Activated naive CD8-positive, alpha-beta T cell treated with anti-CD3 and anti-CD28 coated beads, Interleukin-2, amount 10 ng/mL, durations not matched to agents 7 days and 5 days (primary cell): ENCODE measurements around the gene TUSC2. TPM values are rescaled to one million over a fixed set of nuclear protein-coding genes. Genes with fewer than 3 reads are reported as not detected.
"Not testable (repeated sequence)": the region's sequence is repeated elsewhere in the genome, so short reads cannot be mapped to it uniquely, and the experiment has no call there.

Experiments
- ATAC-seq: fragments of 150-1000 bp; cut with Tn5 transposase; one replicate; pipeline ENCODE4 v1.10.0; 2021; ENCODE audit warnings: low read depth, moderate library complexity
- POLR2A ChIA-PET: fragments of 350-600 bp; sonication (Branson Sonifier 250); formaldehyde crosslinking; loops from one replicate; lab custom pipeline; 2021; ENCODE audit warnings: antibody characterized with exemption; lab: Charles Lee
- DNase-seq: peaks from one replicate; pipeline ENCODE4 v3.0.0; 2021
- H3K27ac Mint-ChIP-seq: one replicate; pipeline ENCODE4 v1.8.0; 2022; ENCODE audit warnings: mild to moderate bottlenecking, mixed read lengths
- H3K27me3 Mint-ChIP-seq: one replicate; pipeline ENCODE4 v1.8.0; 2022; ENCODE audit warnings: mild to moderate bottlenecking, moderate library complexity, mixed read lengths
- H3K36me3 Mint-ChIP-seq: one replicate; pipeline ENCODE4 v1.8.0; 2021; ENCODE audit warnings: mild to moderate bottlenecking, mixed read lengths
- H3K4me1 Mint-ChIP-seq: one replicate; pipeline ENCODE4 v1.8.0; 2021; ENCODE audit warnings: mixed read lengths
- H3K4me3 Mint-ChIP-seq: one replicate; pipeline ENCODE4 v1.8.0; 2022; ENCODE audit warnings: mild to moderate bottlenecking, moderate library complexity, mixed read lengths
- H3K9me3 Mint-ChIP-seq: one replicate; pipeline ENCODE4 v1.8.0; 2021; ENCODE audit warnings: mixed read lengths
- total RNA-seq, 2 experiments: library from RNA; stranded (reverse); gene quantifications; one replicate each; pipeline ENCODE4 v1.2.3, GENCODE V29; 2021

Gene TUSC2
- total RNA-seq, 2 experiments from 2014 or later, result 20.2 to 20.8 TPM

DNA sequence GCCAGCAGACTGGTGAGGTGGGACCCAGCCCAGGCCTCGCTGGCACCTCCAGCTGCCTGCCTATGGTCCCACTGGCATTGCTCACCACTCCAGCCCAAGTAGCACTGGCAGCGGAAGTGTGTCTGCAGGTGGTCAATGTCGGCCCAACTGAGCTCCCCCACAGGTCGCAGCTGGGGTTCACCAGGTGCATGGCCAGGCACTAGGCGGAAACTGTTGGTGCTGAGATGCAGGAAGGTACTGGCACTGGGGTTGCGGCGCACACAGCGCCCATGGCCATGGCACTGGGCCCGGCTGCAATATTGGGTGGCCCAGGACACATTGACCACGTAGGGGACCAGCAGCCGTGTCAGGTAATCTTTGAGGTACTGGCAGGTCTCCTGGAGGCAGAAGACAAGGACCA is 9.9 kb downstream of the TUSC2 start:
- H3K27ac Mint-ChIP-seq, result no peak overlapping the region
- no peak overlapping the region for H3K4me3 Mint-ChIP-seq
- peaks cover 6% of the 10 kb centered on the region for H3K36me3 Mint-ChIP-seq
- POLR2A ChIA-PET, result interaction anchor here (0.5 to 1.6 kb wide), 4 partner anchors 10 to 309 kb away, joined by 3 to 5 read pairs (median 4); partner anchors contain the start of genes CYB561D2, NPRL2 and TUSC2
- ATAC-seq (no peak), DNase-seq (no peak)
- no peaks in the 10 kb centered on the region for H3K9me3 Mint-ChIP-seq
- H3K27me3 Mint-ChIP-seq, result no peaks in the 10 kb centered on the region
- peaks cover 25% of the 10 kb centered on the region for H3K4me1 Mint-ChIP-seq

GRCh38 chr3:50317300-50317699 is 10.7 kb downstream of the TUSC2 start:
- Mint-ChIP-seq H3K27me3 (no peaks in the 10 kb centered on the region), H3K36me3 (peaks cover 6% of the 10 kb centered on the region), H3K4me1 (peaks cover 24% of the 10 kb centered on the region), H3K27ac (peak overlapping the region; percentile 88), H3K4me3 (no peak overlapping the region), H3K9me3 (no peaks in the 10 kb centered on the region)
- POLR2A ChIA-PET, result interaction anchor here (0.6 to 3.5 kb wide), 11 partner anchors 10 to 295 kb away, joined by 3 to 17 read pairs (median 3); partner anchors contain the start of genes CISH, CYB561D2, HYAL3 and IFRD2
- DNase-seq (no peak), ATAC-seq (no peak)

- Mint-ChIP-seq H3K4me1 (peaks cover 24% of the 10 kb centered on the region), H3K36me3 (peaks cover 6% of the 10 kb centered on the region)
- peak; percentile 68 for DNase-seq
Observed at GRCh38 chr3:50316657-50317242, 11.3 kb downstream of the TUSC2 start.

GRCh38 chr3:50314816-50315215 is 13.2 kb downstream of the TUSC2 start:
- no peak for ATAC-seq
- H3K4me1 Mint-ChIP-seq, result peaks cover 21% of the 10 kb centered on the region

More at GRCh38 chr3:50316657-50317242, 11.3 kb downstream of the TUSC2 start:
- H3K27ac Mint-ChIP-seq, result peak overlapping the region; percentile 88
- ATAC-seq, result peak; percentile 70
- no peaks in the 10 kb centered on the region for H3K9me3 Mint-ChIP-seq
- H3K27me3 Mint-ChIP-seq, result no peaks in the 10 kb centered on the region
- POLR2A ChIA-PET, result interaction anchor here (0.8 to 3.5 kb wide), 8 partner anchors 11 to 295 kb away, joined by 3 to 17 read pairs (median 3); partner anchors contain the start of genes CISH, CYB561D2, HYAL3 and IFRD2
- H3K4me3 Mint-ChIP-seq, result peak overlapping the region; percentile 76

DNA sequence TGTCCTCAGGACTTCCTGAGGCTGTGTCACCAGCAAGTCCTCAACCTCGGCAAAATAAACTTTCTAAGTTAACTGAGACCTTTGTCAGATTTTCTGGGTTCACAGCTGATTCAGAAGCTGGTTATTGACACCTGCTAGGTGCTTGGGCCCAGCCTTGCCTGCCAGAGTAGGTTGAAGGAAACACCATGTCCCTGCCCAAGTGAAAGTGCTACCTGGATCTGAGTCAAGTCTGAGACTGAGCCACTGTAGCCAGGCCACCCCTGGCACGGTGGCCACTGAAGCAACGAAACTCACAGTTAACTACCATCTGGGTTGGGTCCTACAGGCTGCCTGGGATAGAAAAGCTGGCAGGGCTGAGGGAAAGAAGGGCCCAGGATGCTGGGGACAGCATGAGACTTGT is 13.7 kb downstream of the TUSC2 start:
- DNase-seq (no peak), ATAC-seq (no peak)
- H3K4me3 Mint-ChIP-seq, result no peak overlapping the region
- H3K27me3 Mint-ChIP-seq, result no peaks in the 10 kb centered on the region
- H3K36me3 Mint-ChIP-seq, result peaks cover 5% of the 10 kb centered on the region
- H3K4me1 Mint-ChIP-seq, result peaks cover 21% of the 10 kb centered on the region
- H3K27ac Mint-ChIP-seq, result no peak overlapping the region
- POLR2A ChIA-PET, result interaction anchor here (1.0 to 3.5 kb wide), 3 partner anchors 12 to 23 kb away, joined by 3 to 17 read pairs (median 10); partner anchors contain the start of genes HYAL3 and NAA80
- H3K9me3 Mint-ChIP-seq, result no peaks in the 10 kb centered on the region

More at GRCh38 chr3:50314816-50315215, 13.2 kb downstream of the TUSC2 start:
- Mint-ChIP-seq H3K36me3 (peaks cover 6% of the 10 kb centered on the region), H3K27me3 (no peaks in the 10 kb centered on the region), H3K27ac (no peak overlapping the region), H3K9me3 (no peaks in the 10 kb centered on the region), H3K4me3 (no peak overlapping the region)
- POLR2A ChIA-PET, result interaction anchor here (1.2 to 3.5 kb wide), 3 partner anchors 13 to 23 kb away, joined by 5 to 17 read pairs (median 10); partner anchors contain the start of genes HYAL3, NAA80 and TUSC2
- DNase-seq, result no peak

GRCh38 chr3:50312041-50312440 is 16.0 kb downstream of the TUSC2 start:
- H3K9me3 Mint-ChIP-seq, H3K27me3 Mint-ChIP-seq, ATAC-seq, H3K4me3 Mint-ChIP-seq, DNase-seq, POLR2A ChIA-PET, H3K36me3 Mint-ChIP-seq, H3K27ac Mint-ChIP-seq: not testable (repeated sequence)
- H3K4me1 Mint-ChIP-seq, result peaks cover 13% of the 10 kb centered on the region

DNA sequence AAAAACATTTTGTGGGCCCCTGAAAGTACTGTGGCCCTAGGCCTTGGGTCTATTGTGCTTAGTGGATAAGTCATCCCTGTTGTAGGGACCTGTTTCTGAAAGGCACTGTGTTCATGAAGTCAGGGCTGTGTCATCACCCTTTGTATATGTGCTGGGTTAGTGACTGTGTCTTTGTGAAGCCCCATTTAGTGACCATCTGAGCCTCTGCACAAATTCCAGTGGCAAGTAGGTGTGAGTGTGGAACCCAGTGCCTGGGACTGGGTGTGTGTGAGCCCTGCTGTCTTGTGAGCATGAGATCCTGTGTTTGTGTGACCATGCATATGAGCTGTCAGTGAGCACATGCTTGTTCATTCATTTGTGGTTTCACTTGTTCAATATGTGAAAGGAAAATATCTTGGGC is 23.4 kb downstream of the TUSC2 start:
- no peak overlapping the region for H3K4me3 Mint-ChIP-seq
- H3K36me3 Mint-ChIP-seq, result no peaks in the 10 kb centered on the region
- H3K4me1 Mint-ChIP-seq, result peaks cover 9% of the 10 kb centered on the region
- ATAC-seq, result no peak
- no peaks in the 10 kb centered on the region for H3K9me3 Mint-ChIP-seq
- no peaks in the 10 kb centered on the region for H3K27me3 Mint-ChIP-seq
- DNase-seq, result no peak
- POLR2A ChIA-PET, result no interaction called here
- no peak overlapping the region for H3K27ac Mint-ChIP-seq

DNA sequence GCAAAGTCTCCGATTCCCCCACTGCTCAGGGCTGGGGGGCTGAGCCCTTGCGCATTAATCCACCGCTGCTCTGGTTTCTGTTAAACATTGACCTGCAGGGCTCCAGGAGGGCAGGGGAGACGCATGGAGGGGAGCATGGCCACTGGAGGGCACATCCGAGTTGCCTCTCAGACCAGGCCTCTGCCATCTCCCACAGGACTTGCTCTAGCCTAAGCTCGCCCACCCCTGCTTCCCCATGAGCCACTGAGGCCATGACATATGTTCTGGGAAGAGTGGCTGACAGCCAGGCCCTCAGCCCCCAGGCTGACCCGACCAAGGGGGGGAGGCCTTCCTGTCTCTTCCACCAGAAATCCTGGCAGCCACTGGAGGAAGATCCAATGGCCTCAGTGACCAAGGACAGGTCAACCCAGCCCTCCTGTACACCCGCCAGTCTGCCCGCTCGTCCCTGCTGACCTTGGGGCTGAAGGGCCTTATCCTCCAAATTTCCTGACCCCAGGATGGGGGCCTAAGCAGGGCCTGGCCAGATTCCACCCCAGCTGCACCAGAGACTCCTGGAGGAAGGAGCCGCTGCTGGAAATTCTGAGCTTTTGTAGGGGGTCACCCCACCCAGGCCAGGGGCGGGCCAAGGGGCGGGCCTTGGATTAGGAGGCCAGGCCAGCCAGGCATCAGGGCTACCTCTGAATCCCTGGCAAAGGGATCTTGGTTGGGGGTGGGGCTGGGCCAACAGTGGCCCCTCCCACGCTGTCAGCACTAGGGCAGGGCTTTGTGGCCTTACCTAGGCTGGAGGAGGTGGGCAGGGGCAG is 24.8 kb downstream of the TUSC2 start, which contains the start of gene HYAL1:
Gene HYAL1 (minus strand): TSS at position 562 of the 803 bp plus-strand sequence. CDS start 618 bp downstream, outside the sequence.
- no peaks in the 10 kb centered on the region for H3K27me3 Mint-ChIP-seq
- H3K4me3 Mint-ChIP-seq, result no peak within 1 kb of the TSS
- ATAC-seq (no peak), DNase-seq (no peak)
- POLR2A ChIA-PET, result no interaction called here
- H3K27ac Mint-ChIP-seq, result no peak within 1 kb of the TSS
- peaks cover 10% of the 10 kb centered on the region for H3K4me1 Mint-ChIP-seq
- no peaks in the 10 kb centered on the region for H3K9me3 Mint-ChIP-seq
- no peaks in the 10 kb centered on the region for H3K36me3 Mint-ChIP-seq

DNA sequence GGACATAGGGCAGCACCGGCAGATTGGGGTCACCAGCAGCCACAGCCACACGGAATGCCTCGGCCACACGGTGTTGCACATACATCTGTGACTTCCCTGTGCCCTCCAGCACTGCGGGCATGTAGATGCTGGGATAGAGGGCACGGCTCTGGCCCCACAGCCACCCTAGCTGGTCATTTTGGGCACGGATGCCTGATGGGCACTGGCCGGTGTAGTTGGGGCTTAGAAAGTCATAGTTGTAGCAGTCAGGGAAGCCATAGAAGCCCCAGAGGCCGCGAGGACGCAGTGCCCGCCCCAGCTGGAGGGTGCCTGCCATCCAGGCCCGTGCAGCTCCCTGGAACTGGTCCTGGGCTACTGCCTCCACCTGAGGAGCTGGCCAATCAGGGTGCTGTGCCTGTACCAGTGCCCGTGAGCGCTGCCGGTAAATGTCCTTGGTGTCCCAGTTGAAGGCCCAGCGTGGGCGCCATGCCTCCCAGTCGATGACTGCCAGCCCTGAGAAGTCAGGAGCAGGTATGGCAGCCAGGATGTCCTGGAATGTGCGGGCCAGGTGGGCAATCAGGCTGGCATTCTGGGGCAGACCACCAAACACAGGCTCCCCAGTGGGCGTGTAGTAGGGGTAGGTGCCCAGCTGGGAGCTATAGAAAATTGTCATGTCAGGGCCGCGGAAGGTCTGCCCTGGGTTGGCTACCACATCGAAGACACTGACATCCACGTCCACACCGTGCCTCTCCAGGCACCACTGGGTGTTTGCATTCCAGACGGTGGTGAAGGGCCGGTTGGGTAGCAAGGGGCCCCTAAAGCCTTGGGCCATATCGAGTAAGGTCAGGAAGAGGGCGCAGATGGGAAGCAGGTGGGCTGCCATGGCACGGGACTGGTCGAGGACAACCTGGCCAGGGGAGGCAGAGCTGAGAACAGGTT is 25.7 kb downstream of the TUSC2 start:
- Mint-ChIP-seq H3K36me3 (no peaks in the 10 kb centered on the region), H3K27me3 (no peaks in the 10 kb centered on the region), H3K4me3 (no peak overlapping the region), H3K4me1 (peaks cover 18% of the 10 kb centered on the region), H3K9me3 (no peaks in the 10 kb centered on the region), H3K27ac (no peak overlapping the region)
- DNase-seq, result no peak
- POLR2A ChIA-PET, result interaction anchor here (0.7 to 0.9 kb wide), 2 partner anchors 12 to 980 kb away, joined by 3 to 4 read pairs; no protein-coding TSS in a partner anchor
- ATAC-seq, result no peak

- H3K27ac Mint-ChIP-seq, result peak overlapping the region; percentile 98
- peak overlapping the region; percentile 96 for H3K4me3 Mint-ChIP-seq
- H3K36me3 Mint-ChIP-seq, result peaks cover 1% of the 10 kb centered on the region
- no peak for DNase-seq
- POLR2A ChIA-PET, result interaction anchor here (8.0 kb wide), 1 partner anchor 38 kb away, joined by 89 read pairs; the partner anchor contains the start of gene RASSF1
- no peaks in the 10 kb centered on the region for H3K9me3 Mint-ChIP-seq
- H3K4me1 Mint-ChIP-seq, result peaks cover 18% of the 10 kb centered on the region
- ATAC-seq, result no peak
- no peaks in the 10 kb centered on the region for H3K27me3 Mint-ChIP-seq
Observed at GRCh38 chr3:50300681-50301254, 27.3 kb downstream of the TUSC2 start.

GRCh38 chr3:50299929-50300680 is 27.9 kb downstream of the TUSC2 start:
- no peak for ATAC-seq
- POLR2A ChIA-PET, result interaction anchor here (0.8 to 8.0 kb wide), 14 partner anchors 9 to 311 kb away, joined by 3 to 89 read pairs (median 8); partner anchors contain the start of genes CISH, CYB561D2, GNAI2 and NPRL2
- Mint-ChIP-seq H3K27me3 (no peaks in the 10 kb centered on the region), H3K36me3 (peaks cover 1% of the 10 kb centered on the region), H3K9me3 (no peaks in the 10 kb centered on the region), H3K4me1 (peaks cover 18% of the 10 kb centered on the region), H3K4me3 (peak overlapping the region; percentile 96), H3K27ac (peak overlapping the region; percentile 98)
- DNase-seq, result peak; percentile 39
